GM18505 (cell line): ENCODE measurements around the gene PIGX.
A peak's percentile ranks its signal among the peaks of the same experiment; 100 is the strongest.

Experiments
- ATAC-seq: cut with Tn5 transposase; IDR thresholded peaks from one replicate; pipeline ENCODE4 v1.9.1; 2021; ENCODE audit not compliant: unreplicated experiment
- POLR2A ChIP-seq: IDR thresholded peaks from 4 replicates; pipeline ENCODE4 v1.6.1; 2011; ENCODE audit warnings: borderline replicate concordance; ENCODE audit not compliant: insufficient read depth, insufficient read length; ENCODE audit errors: extremely low read depth

PIGX gene

GRCh38 chr3:196711838-196712513 lies at the start of gene PIGX, which contains the start of gene CEP19:
TSS of gene PIGX (plus strand) at chr3:196712377.
TSS of gene CEP19 (minus strand) at chr3:196712250. CDS start at chr3:196708657, 3,593 bp downstream.
- peak; percentile 73 for ATAC-seq
- TF ChIP-seq POLR2A = peak; percentile 86

- peak; percentile 13 for TF ChIP-seq POLR2A
- no peak for ATAC-seq
Observed at GRCh38 chr3:196662711-196663571, 49.2 kb upstream of the PIGX start.

GRCh38 chr3:196666001-196666867 lies 45.9 kb upstream of the PIGX start:
- no peak for TF ChIP-seq POLR2A
- ATAC-seq = no peak

GRCh38 chr3:196667056-196667825 lies 44.9 kb upstream of the PIGX start:
- ATAC-seq = no peak
- TF ChIP-seq POLR2A = no peak

GRCh38 chr3:196670339-196670738 lies 41.8 kb upstream of the PIGX start:
- ATAC-seq = no peak
- no peak for TF ChIP-seq POLR2A

GRCh38 chr3:196673632-196674031 lies 38.5 kb upstream of the PIGX start:
- ATAC-seq = no peak
- TF ChIP-seq POLR2A = no peak

- no peak for TF ChIP-seq POLR2A
- no peak for ATAC-seq
Observed at GRCh38 chr3:196677353-196677752, 34.8 kb upstream of the PIGX start.

GRCh38 chr3:196677931-196678330 lies 34.2 kb upstream of the PIGX start:
- no peak for TF ChIP-seq POLR2A

GRCh38 chr3:196684548-196685407 lies 27.4 kb upstream of the PIGX start:
- no peak for TF ChIP-seq POLR2A
- peak; percentile 72 for ATAC-seq

More at GRCh38 chr3:196677931-196678330, 34.2 kb upstream of the PIGX start:
- no peak for ATAC-seq

GRCh38 chr3:196686436-196686835 lies 25.7 kb upstream of the PIGX start:
- ATAC-seq = no peak
- TF ChIP-seq POLR2A = no peak

GRCh38 chr3:196688349-196688748 lies 23.8 kb upstream of the PIGX start:
- no peak for ATAC-seq
- TF ChIP-seq POLR2A = no peak
